Fibroblast of skin of abdomen (primary cell): Measurements from ENCODE around the gene ATG12. TPM values are rescaled to one million over a fixed set of nuclear protein-coding genes. Genes with fewer than 3 reads are reported as not detected.
"Not testable (repeated sequence)": the region's sequence is repeated elsewhere in the genome, so short reads cannot be mapped to it uniquely, and the experiment has no call there.

Experiments
- DNase-seq: peaks from one replicate; pipeline ENCODE4 v3.0.0-alpha.2; 2013
- polyA plus RNA-seq, 2 experiments: library from polyadenylated mRNA; unstranded; fragments of 120-200 nt; gene quantifications; one replicate each; pipeline ENCODE4 v1.2.1, GENCODE V29; 2013; ENCODE audit not compliant: insufficient read length in 2 of 2

The ATG12 gene
- 66.4 TPM for polyA plus RNA-seq (2013, experiment 1 of 2; ENCODE audit: insufficient read length)
- 62.1 TPM for polyA plus RNA-seq (2013, experiment 2 of 2; ENCODE audit: insufficient read length)

DNA sequence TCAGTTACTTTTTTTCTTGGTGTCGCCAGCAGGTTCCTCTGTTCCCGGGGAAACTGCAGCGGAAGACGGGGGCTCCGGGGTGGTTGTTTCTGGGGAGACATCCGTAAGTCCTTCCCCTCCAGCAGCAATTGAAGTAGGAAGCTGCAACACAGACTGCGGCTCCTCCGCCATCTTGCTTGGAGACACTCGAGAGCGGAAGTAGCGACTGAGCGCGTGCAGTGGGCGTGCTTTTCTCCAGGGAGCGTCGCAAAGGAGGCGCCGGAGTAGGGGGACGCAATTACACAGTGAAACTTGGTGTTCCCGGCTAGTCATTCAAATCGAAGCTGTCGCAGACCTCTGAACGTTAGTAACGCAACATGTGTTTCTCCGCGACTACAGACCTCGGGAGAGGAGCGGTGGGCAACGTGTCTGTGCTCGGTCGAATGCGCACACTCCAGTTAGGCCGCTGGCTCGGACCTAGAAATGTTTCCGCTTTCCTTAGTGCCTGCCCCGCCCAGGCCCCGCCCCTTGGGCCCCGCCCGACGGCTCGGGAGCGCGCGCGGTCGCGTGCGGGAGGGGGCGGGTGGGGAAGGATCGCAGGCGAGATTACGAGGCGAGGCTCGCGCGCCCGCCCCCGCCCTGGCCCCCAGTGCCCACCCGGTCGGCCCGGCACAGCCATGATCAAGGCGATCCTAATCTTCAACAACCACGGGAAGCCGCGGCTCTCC lies at the start of gene ATG12, which contains the start of gene AP3S1:
Gene ATG12 (minus strand): TSS at position 184 of the 707 bp plus-strand sequence. CDS start 13 bp downstream, at position 171.
Gene AP3S1 (plus strand): TSS at position 554 of the 707 bp plus-strand sequence. CDS start 103 bp downstream, at position 657.
- peak; percentile 92 for DNase-seq

DNA sequence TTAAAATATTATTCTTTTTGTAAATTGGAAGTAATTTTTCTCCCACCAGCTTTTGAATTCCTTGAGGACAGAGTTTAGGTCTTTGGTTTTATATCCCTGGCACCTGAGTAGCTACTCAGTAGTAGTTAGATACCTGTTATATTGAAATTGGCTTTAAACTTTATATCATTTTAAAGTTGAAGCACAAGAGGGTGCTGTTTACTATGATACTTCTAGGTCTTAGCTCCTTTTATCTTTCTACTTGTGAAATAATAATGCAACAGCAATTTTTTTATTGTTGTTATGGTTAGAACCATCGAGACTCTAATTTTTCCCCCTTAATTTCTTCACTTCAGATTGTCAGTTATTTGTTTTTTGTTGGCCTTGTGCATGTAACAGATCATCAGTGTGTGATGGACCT lies 46.7 kb upstream of the ATG12 start:
- DNase-seq, result peak; percentile 16

DNA sequence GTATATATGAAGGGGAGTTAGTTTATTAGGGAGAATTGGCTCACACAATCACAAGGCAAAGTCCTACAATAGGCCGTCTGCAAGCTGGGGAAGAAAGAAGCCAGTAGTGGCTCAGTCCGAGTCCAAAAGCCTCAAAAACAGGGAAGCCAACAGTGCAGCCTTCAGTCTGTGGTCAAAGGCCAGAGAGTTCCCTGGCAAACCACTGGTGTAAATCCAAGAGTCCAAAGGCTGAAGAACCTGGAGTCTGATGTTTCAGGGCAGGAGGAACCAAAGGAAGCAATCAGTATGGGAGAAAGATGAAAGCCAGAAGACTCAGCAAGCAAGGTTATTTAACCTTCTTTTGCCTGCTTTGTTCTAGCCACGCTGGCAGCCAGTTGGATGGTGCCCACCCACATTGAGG lies 43.8 kb upstream of the ATG12 start:
- DNase-seq, result not testable (repeated sequence)

GRCh38 chr5:115884704-115885103 lies 43.3 kb upstream of the ATG12 start:
- DNase-seq, result no peak

DNA sequence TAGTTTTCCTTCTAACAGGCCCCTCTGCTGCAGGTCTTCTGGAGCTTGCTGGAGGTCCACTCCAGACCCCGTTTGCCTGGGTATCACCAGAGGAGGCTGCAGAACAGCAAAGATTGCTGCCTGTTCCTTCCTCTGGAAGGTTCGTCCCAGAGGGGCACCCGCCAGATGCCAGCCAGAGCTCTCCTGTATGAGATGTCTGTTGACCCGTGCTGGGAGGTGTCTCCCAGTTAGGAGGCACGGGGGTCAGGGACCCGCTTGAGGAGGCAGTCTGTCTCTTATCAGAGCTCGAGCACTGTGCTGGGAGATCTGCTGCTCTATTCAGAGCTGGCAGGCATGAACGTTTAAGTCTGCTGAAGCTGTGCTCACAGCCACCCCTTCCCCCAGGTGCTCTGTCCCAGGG lies 41.1 kb upstream of the ATG12 start:
- not testable (repeated sequence) for DNase-seq

DNA sequence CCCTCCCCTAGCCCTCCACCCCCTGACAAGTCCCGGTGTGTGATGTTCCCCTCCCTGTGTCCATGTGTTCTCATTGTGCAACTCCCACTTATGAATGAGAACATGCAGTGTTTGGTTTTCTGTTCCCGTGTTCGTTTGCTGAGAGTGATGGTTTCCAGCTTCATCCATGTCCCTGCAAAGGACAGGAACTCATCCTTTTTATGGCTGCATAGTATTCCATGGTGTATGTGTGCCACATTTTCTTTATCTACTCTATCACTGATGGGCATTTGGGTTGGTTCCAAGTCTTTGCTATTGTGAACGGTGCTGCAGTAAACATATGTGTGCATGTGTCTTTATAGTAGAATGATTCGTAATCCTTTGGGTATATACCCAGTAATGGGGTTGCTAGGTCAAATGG lies 36.0 kb upstream of the ATG12 start:
- DNase-seq, result not testable (repeated sequence)

GRCh38 chr5:115875447-115875846 lies 34.1 kb upstream of the ATG12 start:
- no peak for DNase-seq

- peak; percentile 42 for DNase-seq
Observed at GRCh38 chr5:115873392-115873791, 32.0 kb upstream of the ATG12 start.

DNA sequence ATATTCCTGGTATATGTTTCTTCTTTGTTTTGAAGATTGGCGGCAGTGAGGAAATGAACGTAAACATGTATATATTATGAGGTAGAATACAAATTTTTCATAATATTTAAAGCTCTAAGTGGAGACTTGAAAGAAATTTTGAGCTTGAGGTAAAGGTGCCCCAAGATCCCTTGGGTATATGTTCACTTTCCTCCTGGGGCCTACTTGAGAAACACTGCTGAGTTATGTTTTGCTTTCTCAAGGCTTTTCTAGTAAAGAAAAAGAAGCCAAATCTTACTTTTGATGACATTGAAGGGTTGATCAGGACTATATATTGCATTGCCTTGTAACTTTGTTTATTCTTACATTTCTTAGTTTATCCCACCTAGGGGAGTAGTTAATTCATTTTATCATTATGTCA lies 31.1 kb upstream of the ATG12 start:
- DNase-seq, result no peak

DNA sequence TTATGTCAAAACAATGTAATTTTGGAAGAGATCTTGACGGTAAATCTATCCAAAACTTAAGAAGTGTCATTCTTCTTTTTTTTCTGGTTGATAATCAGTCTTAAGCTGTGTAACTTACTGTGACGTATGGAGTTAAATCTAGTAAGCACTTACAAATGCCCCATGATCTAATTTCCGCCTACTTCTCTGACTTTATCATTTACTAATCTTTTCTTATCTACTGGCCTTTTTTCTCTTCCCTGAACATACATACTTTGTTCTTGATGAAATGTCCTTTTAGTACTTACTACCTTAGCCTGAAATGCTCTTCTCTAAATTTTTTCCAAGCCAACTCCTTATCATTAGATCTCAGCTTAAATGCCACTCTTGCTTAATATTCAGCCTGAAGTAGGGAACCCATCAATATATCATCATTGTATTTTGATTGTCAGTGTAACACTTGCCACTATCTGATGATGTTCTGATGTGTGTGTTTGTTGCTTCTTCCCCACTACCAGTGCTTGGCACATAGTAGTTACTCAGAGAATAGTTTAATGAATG lies 28.0 kb upstream of the ATG12 start:
- no peak for DNase-seq

- no peak for DNase-seq
Observed at GRCh38 chr5:115859378-115859777, 18.0 kb upstream of the ATG12 start.

- no peak for DNase-seq
Observed at GRCh38 chr5:115858396-115858795, 17.0 kb upstream of the ATG12 start.

DNA sequence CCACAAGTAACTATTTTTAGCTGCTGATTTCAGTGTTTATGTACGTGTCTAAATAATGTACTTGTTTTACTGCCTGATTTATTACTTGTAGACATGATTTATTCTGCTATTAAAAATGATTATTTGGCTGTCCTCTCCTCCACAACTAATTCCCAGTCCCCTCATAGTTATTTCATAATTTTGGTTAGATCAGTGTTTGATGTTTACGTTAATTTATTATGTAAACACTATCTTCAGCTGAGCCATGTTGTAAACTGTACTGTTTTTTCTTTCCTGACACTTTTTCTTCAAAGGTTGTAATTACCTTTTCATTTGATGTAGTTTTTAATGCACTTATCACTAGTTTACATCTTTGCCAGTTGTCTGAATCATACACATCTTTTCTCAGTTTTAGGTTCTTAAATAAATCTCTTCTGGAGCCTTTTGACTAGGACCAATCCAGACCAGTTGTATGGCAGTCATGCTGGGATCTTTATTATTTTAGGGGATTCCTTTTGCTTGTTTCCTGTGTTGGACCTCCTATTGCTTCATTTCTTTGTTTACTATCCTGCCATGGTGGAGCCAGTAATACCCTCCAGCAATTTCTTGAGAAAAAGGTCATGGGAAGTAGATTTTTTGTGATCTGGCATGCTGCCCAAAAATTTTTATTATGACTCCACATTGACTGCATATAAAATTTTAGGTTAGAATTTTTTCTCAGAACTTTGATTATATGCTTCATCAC lies 16.4 kb upstream of the ATG12 start:
- DNase-seq, result no peak

DNA sequence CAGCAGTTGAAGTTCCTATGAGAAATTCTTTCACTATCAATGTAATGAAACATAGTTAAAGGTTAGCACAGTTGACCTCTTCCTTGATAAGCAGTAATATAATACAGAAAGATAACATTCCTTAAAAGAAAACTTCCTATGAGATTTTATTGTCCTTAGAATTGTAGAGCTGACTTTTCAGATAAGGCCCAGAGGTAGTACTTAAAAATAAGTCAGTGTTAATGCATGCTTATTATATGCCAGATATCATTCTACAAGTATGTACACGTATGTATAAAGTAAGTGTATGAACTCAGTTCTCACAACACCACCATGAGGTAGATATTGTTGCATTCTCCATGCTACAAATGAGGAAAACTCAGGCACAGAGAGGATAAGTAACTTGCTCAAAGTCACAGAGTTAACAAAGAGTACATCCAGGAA lies 15.7 kb upstream of the ATG12 start:
- DNase-seq, result no peak

DNA sequence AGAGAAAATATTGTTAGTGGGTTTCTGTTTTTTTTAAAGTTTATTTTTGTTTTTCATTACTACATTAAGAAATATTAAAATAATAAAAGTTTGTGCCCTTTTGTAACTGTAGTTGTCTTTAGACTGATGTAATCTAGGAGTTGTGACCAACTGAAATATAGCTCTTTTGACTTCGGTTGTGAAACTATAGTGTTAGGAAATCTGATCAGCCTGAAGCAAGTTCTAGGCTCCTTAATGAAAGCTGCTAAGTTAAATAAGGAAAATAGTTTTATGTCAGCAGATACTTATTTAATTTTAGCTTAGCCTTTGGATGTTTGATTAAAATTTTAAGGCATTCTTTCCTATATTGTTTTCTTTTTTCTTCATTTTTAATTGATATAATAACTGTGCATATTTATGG lies 14.6 kb upstream of the ATG12 start:
- DNase-seq, result no peak

DNA sequence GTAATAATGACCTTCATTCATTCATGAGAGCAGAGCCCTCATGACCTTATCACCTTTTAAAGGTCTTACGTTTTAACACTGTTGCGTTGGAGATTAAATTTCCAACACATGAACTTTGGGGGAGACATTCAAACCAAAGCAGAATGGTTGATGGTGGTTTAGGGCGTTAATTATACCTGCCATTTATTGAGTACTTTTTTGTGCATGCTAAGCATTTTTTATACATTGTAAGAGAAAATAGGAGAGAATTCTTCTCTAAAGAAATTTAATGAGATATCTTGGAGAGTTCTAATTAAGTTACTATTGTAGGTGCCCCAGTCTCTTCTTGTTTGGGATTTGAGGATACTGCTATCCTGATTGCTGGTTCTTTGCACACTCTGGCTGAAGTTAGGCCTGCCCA lies 12.8 kb upstream of the ATG12 start:
- DNase-seq, result no peak

- DNase-seq, result no peak
Observed at GRCh38 chr5:115850744-115851416, 9.5 kb upstream of the ATG12 start.

DNA sequence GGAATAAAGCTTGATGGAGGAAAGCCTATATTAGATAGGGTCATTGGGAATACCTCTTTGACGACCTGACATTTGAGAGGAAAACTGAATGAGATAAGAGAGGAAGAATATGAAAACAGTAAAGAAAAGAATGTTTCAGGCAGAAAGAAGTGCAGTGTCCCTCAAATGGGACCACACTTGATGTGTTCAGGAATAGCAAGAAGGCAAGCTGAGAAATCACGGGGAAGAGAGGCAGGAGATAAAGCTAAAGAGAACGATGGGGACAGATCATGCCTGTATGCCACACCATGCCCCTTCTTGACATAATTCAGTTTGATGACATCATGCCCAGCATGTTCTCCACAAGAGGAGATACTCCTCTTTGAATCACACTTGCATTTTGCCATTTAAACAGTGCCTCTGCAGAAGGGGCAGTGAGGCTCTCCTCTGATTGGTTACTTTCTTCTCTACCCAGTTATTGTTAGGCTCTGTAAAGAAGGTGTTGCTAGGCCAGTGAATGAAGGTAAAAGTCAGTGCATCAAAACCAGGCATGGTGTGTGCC lies 8.0 kb upstream of the ATG12 start:
- DNase-seq, result no peak

- no peak for DNase-seq
Observed at GRCh38 chr5:115847290-115847689, 5.9 kb upstream of the ATG12 start.

- DNase-seq, result no peak
Observed at GRCh38 chr5:115844321-115844817, 3.0 kb upstream of the ATG12 start.

- DNase-seq, result no peak
Observed at GRCh38 chr5:115843444-115844130, 2.2 kb upstream of the ATG12 start.

DNA sequence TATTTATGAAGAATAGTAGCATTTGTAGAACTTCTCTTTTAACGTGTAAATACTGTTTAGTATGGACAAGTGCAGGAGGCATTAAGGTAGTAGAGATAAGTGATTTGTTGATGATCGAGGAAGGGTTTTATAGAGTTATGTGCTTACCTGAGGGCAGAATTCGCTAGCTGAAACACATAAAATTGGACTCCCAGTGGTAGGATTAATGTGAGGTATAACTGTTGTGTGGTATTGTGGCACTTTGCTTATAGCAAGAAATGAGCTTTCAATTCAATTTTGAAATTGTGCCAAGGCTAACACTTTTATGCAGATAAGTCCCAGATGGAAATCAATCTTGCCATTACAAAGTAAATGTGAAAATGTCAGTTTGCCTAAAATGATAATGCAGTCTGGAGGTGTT lies 1.6 kb upstream of the ATG12 start:
- DNase-seq, result no peak
